H1 (cell line): Measurements from ENCODE around the gene HABP2. TPM values are rescaled to one million over a fixed set of nuclear protein-coding genes. Genes with fewer than 3 reads are reported as not detected.
A peak's percentile ranks its signal among the peaks of the same experiment; 100 is the strongest.

Source experiments
- CTCF ChIA-PET: fragments of 300-600 bp; sonication (Branson Sonifier 250); formaldehyde crosslinking; loops from one replicate; lab custom pipeline; 2021; ENCODE audit not compliant: partially characterized antibody; lab: Charles Lee
- POLR2A ChIA-PET: fragments of 300-600 bp; sonication (Branson Sonifier 250); formaldehyde crosslinking; loops from one replicate; lab custom pipeline; 2021; ENCODE audit warnings: inconsistent platforms; ENCODE audit not compliant: partially characterized antibody; lab: Charles Lee
- DNase-seq, 2 experiments: peaks; one replicate each; pipeline versions ENCODE4 v3.0.0 to v3.0.0-alpha.2; 2010 to 2022; ENCODE audit warnings: low spot score in 2 of 2, low read depth in 1 of 2, mixed read lengths in 1 of 2
- FAIRE-seq: peaks from 2 replicates; lab custom pipeline; 2011; peaks lifted over from hg19 to GRCh38; lab: Jason Lieb, UNC
- H2AFZ ChIP-seq: 2 replicates; pipeline ENCODE4 v1.8.1; 2012; ENCODE audit warnings: low read length, inconsistent platforms
- H2AK5ac ChIP-seq: 2 replicates; pipeline ENCODE4 v1.6.1; 2013; ENCODE audit warnings: low read depth, low read length
- H2BK120ac ChIP-seq: replicated peaks from 2 replicates; pipeline ENCODE3; 2013; ENCODE audit warnings: low read depth, low read length, inconsistent platforms
- H2BK12ac ChIP-seq: 2 replicates; pipeline ENCODE4 v1.6.1; 2013; ENCODE audit warnings: low read depth, low read length
- H2BK15ac ChIP-seq: 2 replicates; pipeline ENCODE4 v1.6.1; 2013; ENCODE audit warnings: low read length
- H2BK20ac ChIP-seq: 2 replicates; pipeline ENCODE4 v1.6.1; 2013; ENCODE audit warnings: low read length
- H2BK5ac ChIP-seq: 2 replicates; pipeline ENCODE4 v1.6.1; 2013; ENCODE audit warnings: low read depth, low read length
- H3K14ac ChIP-seq: 2 replicates; pipeline ENCODE4 v1.6.1; 2013; ENCODE audit warnings: inconsistent platforms; ENCODE audit not compliant: insufficient read length
- H3K18ac ChIP-seq: 2 replicates; pipeline ENCODE4 v1.6.1; 2013; ENCODE audit warnings: low read length; ENCODE audit errors: extremely low read depth
- H3K23ac ChIP-seq: 2 replicates; pipeline ENCODE4 v1.6.1; 2013; ENCODE audit warnings: inconsistent platforms; ENCODE audit not compliant: insufficient read length
- H3K23me2 ChIP-seq: 2 replicates; pipeline ENCODE4 v1.6.1; 2013; ENCODE audit warnings: low read depth, low read length
- H3K27ac ChIP-seq: 2 replicates; pipeline ENCODE4 v1.6.1; 2011; ENCODE audit warnings: low read depth, low read length, inconsistent platforms
- H3K27me3 ChIP-seq, 4 experiments: replicated peaks in 1 of 4; 1 replicate in 1 of 4; 2 replicates in 3 of 4; pipeline versions ENCODE4 v1.6.1 to v1.8.1; 2011 to 2013; ENCODE audit warnings: low read length in 3 of 4, mild to moderate bottlenecking in 3 of 4, inconsistent platforms in 2 of 4, mixed read lengths in 2 of 4, moderate library complexity in 1 of 4; ENCODE audit not compliant: control insufficient read depth in 3 of 4, insufficient read depth in 3 of 4; ENCODE audit errors: extremely low read depth in 1 of 4
- H3K36me3 ChIP-seq, 4 experiments: 2 replicates each; pipeline versions ENCODE4 v1.6.1 to v1.8.1; 2011 to 2013; ENCODE audit warnings: mild to moderate bottlenecking in 4 of 4, low read length in 3 of 4, moderate library complexity in 2 of 4, control low read depth in 1 of 4, inconsistent platforms in 1 of 4; ENCODE audit not compliant: insufficient read depth in 4 of 4, control insufficient read depth in 2 of 4
- H3K4ac ChIP-seq: replicated peaks from 2 replicates; pipeline ENCODE3; 2013; ENCODE audit warnings: low read length, low read depth, mixed read lengths, inconsistent platforms; ENCODE audit not compliant: insufficient read length
- H3K4me1 ChIP-seq, 4 experiments: replicated peaks in 1 of 4; 1 replicate in 1 of 4; 2 replicates in 3 of 4; pipeline versions ENCODE4 v1.6.1 to v1.8.1; 2011 to 2013; ENCODE audit warnings: low read length in 3 of 4, inconsistent platforms in 2 of 4, mixed read lengths in 1 of 4; ENCODE audit not compliant: insufficient read depth in 4 of 4, control insufficient read depth in 3 of 4
- H3K4me2 ChIP-seq, 2 experiments: 2 replicates each; pipeline versions ENCODE4 v1.6.1 to v1.8.1; 2011 to 2013; ENCODE audit warnings: low read depth in 2 of 2, low read length in 2 of 2, control low read depth in 1 of 2, inconsistent platforms in 1 of 2, mild to moderate bottlenecking in 1 of 2; ENCODE audit not compliant: insufficient read depth in 1 of 2
- H3K4me3 ChIP-seq, 4 experiments: fragments of 200-600, 300-600 bp in 1 of 4; sonication (generic), shearing (Covaris generic), sonication (Bioruptor Twin) in 1 of 4; 2 replicates each; pipeline versions ENCODE4 v1.5.1 to v1.8.1; 2011 to 2016; ENCODE audit warnings: low read length in 4 of 4, low read depth in 3 of 4, control low read depth in 2 of 4, inconsistent platforms in 2 of 4, mild to moderate bottlenecking in 2 of 4, mixed read lengths in 1 of 4, moderate library complexity in 1 of 4; ENCODE audit not compliant: insufficient read depth in 2 of 4; ENCODE audit errors: extremely low read depth in 1 of 4
- H3K56ac ChIP-seq: replicated peaks from 2 replicates; pipeline ENCODE3; 2013; ENCODE audit warnings: low read depth, mild to moderate bottlenecking, mixed read lengths, low read length, inconsistent platforms; ENCODE audit not compliant: insufficient read length
- H3K79me1 ChIP-seq: 2 replicates; pipeline ENCODE4 v1.6.1; 2013; ENCODE audit warnings: low read depth, low read length, control low read depth
- H3K79me2 ChIP-seq, 2 experiments: 2 replicates each; pipeline versions ENCODE4 v1.6.1 to v1.8.1; 2012 to 2013; ENCODE audit warnings: low read length in 2 of 2, mild to moderate bottlenecking in 2 of 2, inconsistent platforms in 1 of 2; ENCODE audit not compliant: insufficient read depth in 2 of 2, control insufficient read depth in 1 of 2
- H3K9ac ChIP-seq, 4 experiments: replicated peaks in 1 of 4; 1 replicate in 1 of 4; 2 replicates in 3 of 4; pipeline versions ENCODE4 v1.6.1 to v1.8.1; 2011 to 2013; ENCODE audit warnings: low read depth in 3 of 4, low read length in 3 of 4, control low read depth in 2 of 4, mild to moderate bottlenecking in 2 of 4, moderate library complexity in 2 of 4, inconsistent platforms in 1 of 4; ENCODE audit errors: extremely low read depth in 1 of 4
- H3K9me3 ChIP-seq, 2 experiments: 2 replicates each; pipeline versions ENCODE4 v1.6.1 to v1.8.1; 2012 to 2013; ENCODE audit warnings: mild to moderate bottlenecking in 2 of 2, moderate library complexity in 2 of 2, control low read depth in 1 of 2, inconsistent platforms in 1 of 2, low read depth in 1 of 2, low read length in 1 of 2, mixed read lengths in 1 of 2; ENCODE audit not compliant: insufficient read depth in 2 of 2
- H4K20me1 ChIP-seq, 2 experiments: replicated peaks in 1 of 2; 2 replicates each; pipeline versions ENCODE3 to v1.8.1; 2011 to 2013; ENCODE audit warnings: inconsistent platforms in 2 of 2, low read length in 2 of 2, mild to moderate bottlenecking in 1 of 2; ENCODE audit not compliant: insufficient read depth in 2 of 2, control insufficient read depth in 1 of 2
- H4K5ac ChIP-seq: 2 replicates; pipeline ENCODE4 v1.6.1; 2013; ENCODE audit warnings: low read length, low read depth, mixed read lengths, inconsistent platforms; ENCODE audit not compliant: insufficient read length
- H4K8ac ChIP-seq: 2 replicates; pipeline ENCODE4 v1.8.0; 2013; ENCODE audit warnings: mild to moderate bottlenecking, moderate library complexity, low read length, inconsistent platforms; ENCODE audit not compliant: insufficient read depth; ENCODE audit errors: extremely low read depth
- H4K91ac ChIP-seq: replicated peaks from 2 replicates; pipeline ENCODE3; 2013; ENCODE audit warnings: low read length, mixed read lengths, inconsistent platforms; ENCODE audit not compliant: insufficient read length
- BCL11A ChIP-seq, 2 experiments: IDR thresholded peaks; one replicate each; pipeline ENCODE4 v1.6.1; 2011; ENCODE audit warnings: low read depth in 2 of 2, low read length in 2 of 2, mild to moderate bottlenecking in 2 of 2
- CTBP2 ChIP-seq: IDR thresholded peaks from 2 replicates; pipeline ENCODE4 v1.7.0; 2011; ENCODE audit warnings: borderline replicate concordance, mild to moderate bottlenecking, moderate library complexity, mixed read lengths, low read length; ENCODE audit not compliant: insufficient read depth, insufficient read length
- EGR1 ChIP-seq: IDR thresholded peaks from 2 replicates; pipeline ENCODE4 v1.6.1; 2011; ENCODE audit warnings: low read depth, low read length, borderline replicate concordance
- HDAC6 ChIP-seq: IDR thresholded peaks from one replicate; pipeline ENCODE4 v1.7.1; 2012; ENCODE audit warnings: low read depth, mild to moderate bottlenecking, inconsistent platforms, low read length, moderate library complexity
- KDM1A ChIP-seq: fragments of 200-600, 300-600 bp; sonication (generic); IDR thresholded peaks from 2 replicates; pipeline ENCODE4 v1.7.1; 2016; ENCODE audit warnings: mild to moderate bottlenecking, low read length, borderline replicate concordance
- MAX ChIP-seq: IDR thresholded peaks from 2 replicates; pipeline ENCODE4 v1.6.1; 2012; ENCODE audit warnings: inconsistent platforms
- PHF8 ChIP-seq: fragments of 200-600 bp; sonication (generic); conservative IDR thresholded peaks from 2 replicates; pipeline ENCODE4 v1.7.1; 2012; ENCODE audit warnings: low read depth, mild to moderate bottlenecking, inconsistent platforms, low read length, moderate library complexity
- POU5F1 ChIP-seq: IDR thresholded peaks from 2 replicates; pipeline ENCODE4 v1.6.1; 2011; ENCODE audit warnings: low read depth, mild to moderate bottlenecking, low read length, moderate library complexity
- RBBP5 ChIP-seq: IDR thresholded peaks from 2 replicates; pipeline ENCODE4 v1.7.1; 2012; ENCODE audit warnings: low read depth, mild to moderate bottlenecking, inconsistent platforms, low read length, moderate library complexity, borderline replicate concordance
- SAP30 ChIP-seq: fragments of 300-600 bp; sonication (generic); IDR thresholded peaks from 2 replicates; pipeline ENCODE4 v1.7.1; 2012; ENCODE audit warnings: low read length, moderate library complexity, mild to moderate bottlenecking, inconsistent platforms; ENCODE audit not compliant: insufficient read depth, insufficient replicate concordance
- SIN3A ChIP-seq, 2 experiments: IDR thresholded peaks in 1 of 2; conservative IDR thresholded peaks in 1 of 2; 2 replicates each; pipeline ENCODE4 v1.6.1; 2011 to 2012; ENCODE audit warnings: low read length in 2 of 2, improper control_type of control experiment in 1 of 2, low read depth in 1 of 2, mild to moderate bottlenecking in 1 of 2
- SIRT6 ChIP-seq: IDR thresholded peaks from one replicate; pipeline ENCODE4 v1.7.1; 2012; ENCODE audit warnings: low read length, inconsistent platforms
- TAF1 ChIP-seq: IDR thresholded peaks from 2 replicates; pipeline ENCODE4 v1.6.1; 2011; ENCODE audit warnings: mild to moderate bottlenecking, low read depth, low read length
- YY1 ChIP-seq: IDR thresholded peaks from 2 replicates; pipeline ENCODE4 v1.6.1; 2011; ENCODE audit warnings: low read depth, mild to moderate bottlenecking, low read length
- WGBS, 2 experiments: shearing (Covaris generic) in 1 of 2; methylation state at CpG; one replicate each; pipeline versions ENCODE4 v1.1.6 to v1.1.7; 2013 to 2015; ENCODE audit warnings: low lambda C conversion rate in 2 of 2, mixed read lengths in 2 of 2, inconsistent platforms in 1 of 2, low coverage in 1 of 2, missing lambda C conversion rate in 1 of 2; ENCODE audit not compliant: insufficient replicate concordance in 2 of 2, insufficient coverage in 1 of 2, insufficient read length in 1 of 2; ENCODE audit errors: extremely low coverage in 1 of 2, missing lambda C conversion rate in 1 of 2; 5-methylcytosine and 5-hydroxymethylcytosine counted together
- polyA plus RNA-seq, 7 experiments: library from polyadenylated mRNA; depleted of rRNA in 3 of 7; stranded (reverse) in 5 of 7; unstranded in 2 of 7; fragments of >200 nt in 5 of 7; fragments of 200-250 nt in 2 of 7; gene quantifications; 1 replicate in 5 of 7; 2 replicates in 1 of 7; 4 replicates in 1 of 7; pipeline versions ENCODE4 v1.2.1 to v1.2.3, GENCODE V29; 2011 to 2013; ENCODE audit warnings: missing spikeins in 2 of 7, mixed read lengths in 2 of 7
- total RNA-seq: library from RNA; stranded (reverse); fragmentation: NEBNext Ultra II Directional; extraction: Animal tissue kit (Norgen Biotek cat#: 25700); gene quantifications from 2 replicates; pipeline ENCODE4 v1.2.1, GENCODE V29; 2021

The HABP2 gene
- total and polyA plus RNA-seq, 2 of the 8 experiments (the other 6 are each of a cell fraction or from before 2014, with no cell fraction given), result not detected

DNA sequence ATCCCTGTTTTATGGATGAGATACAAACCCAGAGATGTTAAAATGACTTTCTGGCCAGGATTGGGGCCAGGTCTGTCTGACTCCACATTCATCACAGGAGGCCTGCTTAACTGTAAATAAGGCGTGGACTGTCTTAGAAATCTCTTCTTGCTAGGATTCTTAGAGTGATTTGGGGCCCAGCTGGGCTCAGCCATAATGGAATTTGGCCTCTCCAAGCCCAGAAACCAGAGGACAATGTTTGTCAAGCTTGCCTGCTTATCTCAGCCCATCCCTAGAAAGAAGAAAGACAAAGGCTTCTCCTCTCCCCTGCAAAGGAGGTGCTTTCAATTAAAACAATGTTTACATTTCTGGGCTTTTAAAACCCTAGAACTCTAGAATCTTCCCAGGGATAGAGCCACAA lies 2.9 kb downstream of the HABP2 start:
- no peak overlapping the region for H2BK15ac ChIP-seq
- H3K27me3 ChIP-seq, result peaks cover 74 to 92% (median 84%) of the 10 kb centered on the region in 4 experiments
- no peak overlapping the region for H2AK5ac ChIP-seq
- H2BK120ac ChIP-seq, result no peak overlapping the region
- no peak overlapping the region for H2AFZ ChIP-seq
- no peak overlapping the region for H3K9ac ChIP-seq
- POLR2A ChIA-PET, result no interaction called here
- H3K4ac ChIP-seq, result no peak overlapping the region
- H2BK12ac ChIP-seq, result no peak overlapping the region
- 93% methylated on average over 1 of the region's 1 CpG; no CpG with 5 or more reads in 1 of the 2 experiments for WGBS, 2 experiments
- H4K91ac ChIP-seq, result no peak overlapping the region
- H3K9me3 ChIP-seq, result no peaks in the 10 kb centered on the region
- H3K14ac ChIP-seq, result no peak overlapping the region
- no peak for FAIRE-seq
- H4K20me1 ChIP-seq, result peaks cover 10 to 15% of the 10 kb centered on the region in 2 experiments
- H3K36me3 ChIP-seq, result no peaks in the 10 kb centered on the region
- no peak overlapping the region for H4K8ac ChIP-seq
- H3K4me3 ChIP-seq, result no peak overlapping the region
- no peak overlapping the region for H3K56ac ChIP-seq
- H3K4me2 ChIP-seq, result 0 out of 4 replicates have a peak overlapping the region, but pooled peaks of 1 of the 2 experiments have one; percentile 19
- peaks cover 2 to 20% (median 13%) of the 10 kb centered on the region in 4 experiments for H3K4me1 ChIP-seq
- no peak overlapping the region for H2BK5ac ChIP-seq
- no peak overlapping the region for H3K23ac ChIP-seq
- no peak overlapping the region for H2BK20ac ChIP-seq
- H3K23me2 ChIP-seq, result no peaks in the 10 kb centered on the region
- no peak overlapping the region for H4K5ac ChIP-seq
- H3K27ac ChIP-seq, result no peak overlapping the region
- CTCF ChIA-PET, result interaction anchor here (1.0 to 3.0 kb wide), 3 partner anchors 17 to 60 kb away, joined by 3 to 18 read pairs (median 3); no protein-coding TSS in a partner anchor
- no peak overlapping the region for H3K18ac ChIP-seq
- H3K79me1 ChIP-seq, result no peaks in the 10 kb centered on the region
- DNase-seq, result no peak
- no peaks in the 10 kb centered on the region for H3K79me2 ChIP-seq
- TF ChIP-seq PHF8 (no peak), SIN3A (conservative IDR thresholded peaks at IDR 0.05 in 1 of 2, IDR thresholded peaks at IDR 0.05 in 1 of 2; ENCODE audit: low read depth in 1 of 2, low read length in 2 of 2) (no peak), YY1 (no peak), MAX (no peak), KDM1A (no peak), RBBP5 (no peak), CTBP2 (no peak), TAF1 (no peak), POU5F1 (no peak), SAP30 (no peak), SIRT6 (no peak), HDAC6 (no peak), BCL11A (IDR thresholded peaks at IDR 0.05; ENCODE audit: low read depth in 2 of 2, low read length in 2 of 2) (no peak), EGR1 (no peak)
